Glutamatergic neuron (in vitro differentiated cells): ENCODE results near the gene HSF4. TPM values are rescaled to one million over a fixed set of nuclear protein-coding genes. Genes with fewer than 3 reads are reported as not detected.
A peak's percentile ranks its signal among the peaks of the same experiment; 100 is the strongest.

Experiments used
- DNase-seq: peaks from one replicate; pipeline ENCODE4 v3.0.0; 2022
- H3K27ac Mint-ChIP-seq: one replicate; pipeline ENCODE4 v1.8.0; 2020; ENCODE audit warnings: mild to moderate bottlenecking, mixed read lengths, inconsistent platforms; ENCODE audit not compliant: unreplicated experiment
- H3K27me3 Mint-ChIP-seq: one replicate; pipeline ENCODE4 v1.8.0; 2020; ENCODE audit warnings: mild to moderate bottlenecking, moderate library complexity, mixed read lengths, inconsistent platforms; ENCODE audit not compliant: unreplicated experiment
- H3K36me3 Mint-ChIP-seq: one replicate; pipeline ENCODE4 v1.8.0; 2020; ENCODE audit warnings: mild to moderate bottlenecking, mixed read lengths, inconsistent platforms; ENCODE audit not compliant: unreplicated experiment
- H3K4me1 Mint-ChIP-seq: one replicate; pipeline ENCODE4 v1.8.0; 2020; ENCODE audit warnings: mild to moderate bottlenecking, low read depth, mixed read lengths, inconsistent platforms; ENCODE audit not compliant: unreplicated experiment
- H3K4me3 Mint-ChIP-seq: one replicate; pipeline ENCODE4 v1.8.0; 2020; ENCODE audit warnings: mild to moderate bottlenecking, mixed read lengths, inconsistent platforms; ENCODE audit not compliant: unreplicated experiment
- H3K9me3 Mint-ChIP-seq: one replicate; pipeline ENCODE4 v1.8.0; 2020; ENCODE audit warnings: mild to moderate bottlenecking, moderate library complexity, mixed read lengths, inconsistent platforms; ENCODE audit not compliant: unreplicated experiment
- microRNA-seq: library from miRNA; unstranded; fragments of <30 nt; microRNA quantifications from one replicate; pipeline ENCODE4, GENCODE V29; 2020; ENCODE audit not compliant: unreplicated experiment
- total RNA-seq: library from RNA; stranded (reverse); fragmentation: NEBNext Ultra II Directional; extraction: Animal tissue kit (Norgen Biotek cat#: 25700); gene quantifications from one replicate; pipeline ENCODE4 v1.2.1, GENCODE V29; 2021; ENCODE audit not compliant: unreplicated experiment
- TF ChIP-seq, protein P1 (sequence below): fragments of 200-600 bp; sonication (generic); IDR thresholded peaks from one replicate; pipeline ENCODE4 v1.5.0; 2021; ENCODE audit not compliant: partially characterized antibody, unreplicated experiment

Gene HSF4
- total RNA-seq, 1 donor from 2014 or later = 7.2 TPM

DNA sequence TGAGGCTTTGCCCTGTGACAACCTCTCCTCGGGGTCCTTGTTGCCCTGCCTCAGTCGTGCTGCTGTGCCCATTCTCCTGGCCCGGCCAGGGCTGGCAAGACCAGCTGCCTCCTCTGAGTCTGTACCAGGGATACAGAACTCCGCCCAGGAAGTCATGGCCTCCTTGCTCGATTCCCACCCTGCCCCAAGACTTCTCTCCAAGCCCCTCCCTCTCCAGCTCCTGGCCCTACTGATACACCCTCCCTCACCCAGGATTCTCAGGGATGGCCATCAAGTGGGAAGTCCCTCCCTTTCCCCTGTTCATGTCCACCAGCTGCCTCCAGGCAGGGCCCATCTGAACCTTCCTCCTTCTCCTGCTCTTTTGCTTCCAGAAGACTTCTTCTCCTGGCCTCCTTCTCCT is 51.2 kb downstream of the HSF4 start:
- peaks cover 14% of the 10 kb centered on the region for H3K27me3 Mint-ChIP-seq

DNA sequence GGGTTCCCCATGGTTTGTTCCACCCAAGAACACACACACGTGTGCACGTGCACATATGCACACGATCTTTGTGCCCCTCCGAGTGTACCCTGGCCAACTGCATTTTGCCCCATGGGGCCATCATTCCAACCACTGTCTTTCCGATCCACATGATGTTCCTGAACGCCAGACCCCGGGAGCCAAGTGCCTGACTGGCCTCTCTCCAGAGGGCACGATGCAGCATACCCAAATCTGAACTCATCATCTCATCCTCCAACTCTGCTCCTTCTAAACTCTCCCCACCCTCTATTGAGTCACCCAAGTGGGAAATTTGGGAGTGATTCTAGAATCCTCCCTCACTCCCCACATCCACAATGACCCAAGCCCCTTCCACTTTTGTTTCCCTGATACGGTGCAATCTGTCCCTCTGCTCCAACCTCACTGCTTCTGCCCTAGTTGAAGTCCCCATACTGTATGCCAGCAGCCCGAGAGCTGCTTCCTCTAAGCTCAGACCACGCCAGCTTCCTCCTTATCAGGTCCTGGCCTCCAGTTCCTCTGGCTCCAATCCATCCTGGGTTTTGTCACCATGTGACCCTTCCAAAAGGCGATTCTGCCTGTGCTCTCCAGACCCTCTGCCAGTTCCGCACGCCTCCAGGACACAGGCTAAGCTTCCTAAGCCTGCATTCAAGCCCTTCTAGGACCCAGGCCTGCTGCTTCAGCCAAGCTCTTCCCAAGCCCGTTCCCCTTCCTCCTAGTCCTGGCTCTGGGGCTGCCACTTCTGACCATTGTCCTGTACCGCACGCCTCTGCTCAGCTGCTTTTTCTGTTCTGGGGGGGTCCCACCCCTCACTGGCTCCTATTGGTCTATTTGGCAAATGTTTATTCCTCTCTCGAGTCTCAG is 52.3 kb downstream of the HSF4 start:
- Mint-ChIP-seq H3K9me3 (peaks cover 13% of the 10 kb centered on the region), H3K27me3 (peaks cover 14% of the 10 kb centered on the region), H3K27ac (no peak overlapping the region), H3K4me3 (no peak overlapping the region), H3K4me1 (no peaks in the 10 kb centered on the region), H3K36me3 (peaks cover 10% of the 10 kb centered on the region)
- TF ChIP-seq, protein P1, sequence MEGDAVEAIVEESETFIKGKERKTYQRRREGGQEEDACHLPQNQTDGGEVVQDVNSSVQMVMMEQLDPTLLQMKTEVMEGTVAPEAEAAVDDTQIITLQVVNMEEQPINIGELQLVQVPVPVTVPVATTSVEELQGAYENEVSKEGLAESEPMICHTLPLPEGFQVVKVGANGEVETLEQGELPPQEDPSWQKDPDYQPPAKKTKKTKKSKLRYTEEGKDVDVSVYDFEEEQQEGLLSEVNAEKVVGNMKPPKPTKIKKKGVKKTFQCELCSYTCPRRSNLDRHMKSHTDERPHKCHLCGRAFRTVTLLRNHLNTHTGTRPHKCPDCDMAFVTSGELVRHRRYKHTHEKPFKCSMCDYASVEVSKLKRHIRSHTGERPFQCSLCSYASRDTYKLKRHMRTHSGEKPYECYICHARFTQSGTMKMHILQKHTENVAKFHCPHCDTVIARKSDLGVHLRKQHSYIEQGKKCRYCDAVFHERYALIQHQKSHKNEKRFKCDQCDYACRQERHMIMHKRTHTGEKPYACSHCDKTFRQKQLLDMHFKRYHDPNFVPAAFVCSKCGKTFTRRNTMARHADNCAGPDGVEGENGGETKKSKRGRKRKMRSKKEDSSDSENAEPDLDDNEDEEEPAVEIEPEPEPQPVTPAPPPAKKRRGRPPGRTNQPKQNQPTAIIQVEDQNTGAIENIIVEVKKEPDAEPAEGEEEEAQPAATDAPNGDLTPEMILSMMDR = no peak
- DNase-seq = no peak

More for the DNA sequence above, 51.2 kb downstream of the HSF4 start:
- TF ChIP-seq, protein P1 = no peak
- no peak for DNase-seq
- peaks cover 11% of the 10 kb centered on the region for H3K9me3 Mint-ChIP-seq
- H3K4me1 Mint-ChIP-seq = no peaks in the 10 kb centered on the region
- no peak overlapping the region for H3K27ac Mint-ChIP-seq
- H3K36me3 Mint-ChIP-seq = peaks cover 10% of the 10 kb centered on the region
- no peak overlapping the region for H3K4me3 Mint-ChIP-seq

Small RNAs within 50 kb of the gene (microRNA-seq; reads per million reads assigned to microRNA genes)
- gene MIR328 = 574 reads per million, percentile 86 among the genes with 10 or more reads in this experiment

Other genes starting within 250 kb of the HSF4 start
- gene CDH16, start 245.9 kb upstream of the HSF4 start, total RNA-seq = not detected
- 1.1 TPM for gene RRAD, start 239.2 kb upstream of the HSF4 start, total RNA-seq
- 89.4 TPM for gene CIAO2B, start 230.3 kb upstream of the HSF4 start, total RNA-seq
- 38.6 TPM for gene CES2, start 229.2 kb upstream of the HSF4 start, total RNA-seq
- 4.1 TPM for gene CES3, start 203.5 kb upstream of the HSF4 start, total RNA-seq
- 3.6 TPM for gene CES4A, start 176.2 kb upstream of the HSF4 start, total RNA-seq
- gene CBFB, start 135.6 kb upstream of the HSF4 start, total RNA-seq = 168 TPM
- 27.1 TPM for gene PHAF1, start 54.8 kb upstream of the HSF4 start, total RNA-seq
- gene B3GNT9, start 13.7 kb upstream of the HSF4 start, total RNA-seq = 1.0 TPM
- 1.0 TPM for gene TRADD, start 4.8 kb upstream of the HSF4 start, total RNA-seq
- gene FBXL8, start 4.8 kb upstream of the HSF4 start, total RNA-seq = 3.1 TPM
- gene NOL3, start 5.8 kb downstream of the HSF4 start, total RNA-seq = 8.8 TPM
- 197 TPM for gene MATCAP1, start 19.2 kb downstream of the HSF4 start, total RNA-seq
- gene EXOC3L1, start 25.4 kb downstream of the HSF4 start, total RNA-seq = 3.6 TPM
- gene E2F4, start 27.4 kb downstream of the HSF4 start, total RNA-seq = 64.3 TPM
- 2.1 TPM for gene ELMO3, start 34.4 kb downstream of the HSF4 start, total RNA-seq
- 42.6 TPM for gene TMEM208, start 62.4 kb downstream of the HSF4 start, total RNA-seq
- 18.8 TPM for gene FHOD1, start 82.7 kb downstream of the HSF4 start, total RNA-seq
- 1.4 TPM for gene SLC9A5, start 84.2 kb downstream of the HSF4 start, total RNA-seq
- 3.4 TPM for gene PLEKHG4, start 114.8 kb downstream of the HSF4 start, total RNA-seq
- gene KCTD19, start 162.0 kb downstream of the HSF4 start, total RNA-seq = 1.0 TPM
- not detected for gene LRRC36, start 162.1 kb downstream of the HSF4 start, total RNA-seq
- gene TPPP3, start 228.8 kb downstream of the HSF4 start, total RNA-seq = 21.7 TPM